GM21529 (cell line): ENCODE measurements around the gene TSPAN18.

ENCODE experiments used
- ATAC-seq: cut with Tn5 transposase; IDR thresholded peaks from one replicate; pipeline ENCODE4 v1.9.1; 2021; ENCODE audit not compliant: unreplicated experiment

Gene TSPAN18

GRCh38 chr11:44817207-44817949 lies 90.6 kb downstream of the TSPAN18 start:
- no peak for ATAC-seq

DNA sequence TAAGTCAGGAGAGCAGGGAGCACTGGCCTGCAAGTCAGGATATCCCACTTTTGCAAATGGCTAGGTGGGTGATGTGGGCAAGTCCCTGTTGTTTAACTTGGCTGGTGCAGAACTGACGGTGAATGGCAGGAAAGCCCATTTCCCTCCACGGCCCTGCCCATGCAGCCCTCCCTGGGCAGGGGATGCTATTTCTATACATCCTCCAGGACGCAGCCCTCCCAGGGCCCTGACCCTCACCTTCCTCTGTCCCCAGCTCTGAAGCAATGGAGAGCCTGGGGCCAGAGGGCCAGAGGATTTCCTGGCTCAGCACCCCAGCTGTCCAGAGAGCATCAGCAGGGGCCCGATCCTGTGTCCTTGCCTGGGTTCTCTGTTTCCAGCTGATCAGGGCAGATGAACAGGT lies 91.3 kb downstream of the TSPAN18 start:
- no peak for ATAC-seq

GRCh38 chr11:44819346-44819745 lies 92.6 kb downstream of the TSPAN18 start:
- no peak for ATAC-seq

DNA sequence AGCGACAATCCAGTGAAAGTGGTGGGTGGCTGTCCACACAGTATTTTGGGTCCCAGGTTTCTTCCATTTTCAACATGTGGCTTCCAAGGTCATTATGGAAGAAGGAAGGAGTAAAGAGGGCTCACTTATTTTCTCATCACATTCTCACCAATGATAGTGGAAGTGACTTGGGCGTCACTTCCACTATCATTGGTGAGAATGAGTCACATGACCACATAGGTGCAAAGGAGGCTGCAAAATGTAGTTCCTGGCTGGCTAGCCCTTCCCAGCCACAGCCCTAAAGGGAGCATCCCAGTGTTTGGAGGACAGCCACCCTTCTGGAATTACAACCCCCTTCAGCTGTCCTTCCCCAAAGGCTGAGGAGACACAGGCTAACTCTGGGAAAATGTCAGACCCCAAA lies 95.6 kb downstream of the TSPAN18 start:
- ATAC-seq: no peak

DNA sequence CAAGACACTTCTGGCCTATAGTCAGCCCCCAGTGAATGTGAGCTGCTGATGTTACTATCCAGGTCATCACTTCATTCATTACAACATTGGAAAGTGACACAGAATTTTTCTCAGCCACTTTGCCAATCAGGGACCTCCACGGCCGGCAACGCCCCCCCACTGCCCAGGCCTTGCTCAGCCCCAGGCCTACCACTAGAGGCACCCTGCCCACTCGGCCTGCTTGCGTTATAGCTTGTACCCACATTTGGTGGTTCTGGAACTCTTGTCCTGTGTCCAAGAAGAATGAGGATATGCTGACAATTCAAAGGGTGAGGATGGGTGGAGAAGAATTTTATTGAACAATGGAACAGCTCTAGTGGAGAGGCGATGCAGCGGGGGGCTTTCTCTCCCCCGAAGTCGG lies 96.2 kb downstream of the TSPAN18 start:
- no peak for ATAC-seq

- no peak for ATAC-seq
Measured at GRCh38 chr11:44823868-44824267, 97.1 kb downstream of the TSPAN18 start.

DNA sequence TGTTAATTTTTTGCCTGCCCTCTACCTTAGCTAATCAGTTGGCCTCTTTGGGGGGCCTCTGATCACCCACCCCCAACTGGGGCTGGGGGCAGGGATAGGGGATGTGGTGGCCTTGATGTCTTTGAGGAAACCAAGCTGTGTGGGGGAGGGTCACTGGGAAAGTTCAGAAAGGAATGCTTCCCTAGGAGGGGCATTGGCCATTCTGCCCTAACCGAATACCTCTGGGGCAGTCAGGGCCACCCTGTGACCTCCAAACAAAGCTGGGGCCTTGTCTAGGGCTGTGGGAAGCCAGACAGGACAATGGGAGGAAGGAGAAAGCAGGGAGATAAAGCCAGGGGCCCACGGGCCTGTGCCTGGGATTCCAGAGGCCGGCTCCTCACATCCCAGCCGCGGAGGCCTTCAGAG lies 97.5 kb downstream of the TSPAN18 start:
- ATAC-seq: no peak

DNA sequence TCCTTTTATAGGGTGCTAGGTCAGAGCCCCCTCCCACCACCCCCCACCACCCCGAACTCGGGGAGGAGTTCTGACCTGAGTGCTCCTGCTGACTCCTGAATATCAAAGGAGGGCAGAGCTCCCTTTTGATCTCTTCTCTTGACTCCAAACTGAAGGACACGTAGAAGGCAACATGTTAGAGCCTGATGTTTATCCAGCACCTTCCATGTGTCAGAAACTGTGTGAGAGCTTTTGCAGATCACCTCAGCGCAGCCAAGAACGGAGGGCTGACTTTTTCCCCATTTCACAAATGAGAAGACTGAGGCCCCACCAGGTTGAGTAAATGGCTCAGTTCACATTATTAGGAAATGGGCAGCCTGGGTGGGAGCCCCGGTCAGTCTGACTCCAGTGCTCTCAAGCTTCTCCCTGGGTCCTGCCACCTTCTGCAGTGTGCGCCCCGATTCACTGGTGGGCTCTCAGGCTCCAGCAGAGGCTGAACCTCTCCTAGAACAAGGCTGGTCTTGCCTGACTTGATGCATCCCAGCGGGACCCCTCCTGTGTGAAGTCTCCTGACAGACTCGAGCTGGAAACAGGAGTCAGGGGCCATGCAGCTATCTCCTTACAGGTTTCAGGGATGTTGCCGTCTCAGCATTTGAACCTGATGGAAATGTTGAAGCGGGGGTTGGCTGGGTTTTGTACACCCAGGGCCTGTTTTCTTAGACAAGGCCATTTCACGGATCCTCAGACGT lies 98.5 kb downstream of the TSPAN18 start:
- no peak for ATAC-seq

- no peak for ATAC-seq
Measured at GRCh38 chr11:44826922-44827643, 100.3 kb downstream of the TSPAN18 start.

DNA sequence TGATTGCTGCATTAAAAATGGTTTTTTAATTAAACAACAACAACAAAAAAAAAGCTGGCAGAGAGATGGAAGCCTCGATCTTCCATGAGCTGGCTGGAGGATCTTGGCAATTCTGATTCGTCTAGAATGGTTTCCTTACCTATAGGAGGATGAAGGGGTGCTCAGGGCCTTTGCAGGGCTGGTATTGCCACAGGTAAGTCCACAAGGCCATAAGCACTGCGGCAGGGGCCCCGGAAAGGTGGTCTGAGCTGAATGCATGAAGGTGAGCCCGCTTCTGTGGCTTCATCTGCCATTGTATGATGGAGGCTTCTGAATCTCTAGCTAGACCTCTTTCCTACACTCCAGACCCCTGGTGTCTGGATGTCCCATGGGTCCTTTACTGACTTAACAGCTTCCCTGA lies 101.5 kb downstream of the TSPAN18 start:
- ATAC-seq: no peak

- no peak for ATAC-seq
Measured at GRCh38 chr11:44829838-44830237, 103.1 kb downstream of the TSPAN18 start.

DNA sequence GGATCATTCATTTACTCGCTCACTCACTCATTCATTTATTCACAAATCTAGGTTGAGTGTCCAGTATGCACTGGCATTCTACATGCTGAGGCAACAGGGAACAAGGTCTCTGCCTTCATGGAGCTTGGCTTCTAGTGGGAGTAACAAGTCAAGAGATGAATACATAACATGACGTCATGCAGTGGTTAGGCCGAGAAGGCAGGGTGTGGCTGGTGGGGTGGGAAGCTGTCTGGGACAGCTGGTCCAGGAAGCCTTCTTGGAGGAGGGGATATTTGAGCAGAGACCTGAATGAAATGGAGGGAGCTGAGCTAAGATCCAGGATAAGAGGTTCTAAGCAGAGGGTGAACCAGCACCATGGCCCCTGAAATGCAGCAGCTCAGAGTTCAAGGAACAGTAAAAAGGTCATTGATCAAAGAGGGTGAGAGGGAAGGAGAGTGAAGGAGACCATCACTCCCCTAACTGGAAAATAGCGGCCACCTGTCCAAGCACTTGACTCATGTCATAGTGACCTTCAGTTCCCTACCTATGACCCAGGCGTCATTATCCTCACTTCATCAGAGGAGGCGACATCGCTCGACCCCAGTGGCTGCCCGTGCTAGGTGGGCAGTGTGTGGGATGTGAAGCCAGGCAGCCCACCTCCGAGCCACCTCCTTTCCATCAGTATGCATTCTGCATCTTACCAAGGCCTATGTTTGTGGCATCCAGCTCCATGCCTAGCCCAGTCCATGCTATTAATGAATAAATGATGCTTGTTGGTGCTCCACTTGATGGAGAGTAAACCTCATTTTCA lies 105.0 kb downstream of the TSPAN18 start:
- no peak for ATAC-seq

GRCh38 chr11:44832452-44832851 lies 105.7 kb downstream of the TSPAN18 start:
- ATAC-seq: no peak

- no peak for ATAC-seq
Measured at GRCh38 chr11:44833221-44833876, 106.6 kb downstream of the TSPAN18 start.

DNA sequence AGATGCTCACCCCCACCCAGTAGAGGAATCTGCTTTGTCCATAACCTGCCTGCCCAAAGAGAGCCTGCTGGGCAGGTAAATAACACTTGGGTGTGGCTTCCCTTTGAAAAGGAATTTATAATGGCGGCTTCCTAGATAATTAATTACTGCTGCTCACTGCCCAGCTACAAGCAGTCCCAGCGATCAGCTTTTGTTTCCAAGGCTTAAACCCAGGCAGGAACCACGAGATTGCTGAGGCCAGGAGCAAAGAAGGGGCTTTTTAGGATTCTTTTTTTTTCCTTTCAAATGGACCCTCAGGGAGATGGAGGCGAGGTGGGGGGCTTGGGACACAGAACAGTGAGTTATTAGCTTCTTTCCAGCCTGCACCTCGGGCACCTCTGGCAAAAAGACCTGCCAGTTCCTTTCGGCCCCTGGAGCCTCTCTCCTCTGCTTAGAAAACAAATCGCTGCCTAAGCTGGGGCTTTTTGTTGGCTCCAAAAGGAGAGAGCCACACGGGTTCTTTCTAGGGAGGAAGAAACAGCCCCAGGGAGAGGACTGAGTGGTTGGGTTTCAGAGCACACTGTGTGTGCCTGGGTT lies 107.2 kb downstream of the TSPAN18 start:
- ATAC-seq: no peak

DNA sequence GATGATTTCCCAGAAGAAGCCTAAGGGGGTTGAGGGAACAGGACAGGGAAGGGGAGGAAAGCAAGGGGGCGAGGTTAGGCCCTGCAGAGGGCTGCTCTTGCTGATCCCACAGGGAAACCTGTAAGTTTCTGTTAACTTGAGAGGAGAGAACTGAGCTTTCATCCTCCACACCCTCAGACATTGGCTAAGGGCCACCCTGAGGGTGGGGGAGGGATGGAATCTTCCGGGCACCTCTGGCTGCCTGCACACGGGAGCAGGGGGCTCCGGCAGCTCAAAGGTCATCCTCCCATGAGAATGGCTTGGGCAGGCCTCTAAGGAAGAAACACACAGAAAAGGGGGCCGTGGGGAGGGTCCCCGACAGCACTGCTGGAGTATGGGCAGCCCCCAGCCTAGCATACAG lies 108.1 kb downstream of the TSPAN18 start:
- no peak for ATAC-seq

DNA sequence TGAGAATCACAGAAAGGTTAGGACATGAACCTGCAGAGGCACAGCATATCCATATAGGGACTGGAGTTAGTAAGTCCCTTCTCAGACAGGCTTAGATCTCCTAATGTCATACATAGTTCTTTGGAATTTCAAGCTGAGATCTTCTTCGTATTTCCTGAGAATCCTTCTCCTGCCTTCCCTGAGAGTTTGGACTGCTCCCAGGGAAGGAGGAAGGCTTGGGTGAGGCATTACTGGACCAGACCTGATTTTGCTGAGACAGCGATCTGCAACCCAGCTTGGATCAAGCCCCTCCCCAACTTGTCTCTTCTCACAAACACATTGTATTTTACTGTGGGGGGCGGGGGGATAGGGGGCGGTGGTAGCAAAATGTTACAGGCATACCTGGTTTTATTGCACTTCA lies 108.5 kb downstream of the TSPAN18 start:
- no peak for ATAC-seq

DNA sequence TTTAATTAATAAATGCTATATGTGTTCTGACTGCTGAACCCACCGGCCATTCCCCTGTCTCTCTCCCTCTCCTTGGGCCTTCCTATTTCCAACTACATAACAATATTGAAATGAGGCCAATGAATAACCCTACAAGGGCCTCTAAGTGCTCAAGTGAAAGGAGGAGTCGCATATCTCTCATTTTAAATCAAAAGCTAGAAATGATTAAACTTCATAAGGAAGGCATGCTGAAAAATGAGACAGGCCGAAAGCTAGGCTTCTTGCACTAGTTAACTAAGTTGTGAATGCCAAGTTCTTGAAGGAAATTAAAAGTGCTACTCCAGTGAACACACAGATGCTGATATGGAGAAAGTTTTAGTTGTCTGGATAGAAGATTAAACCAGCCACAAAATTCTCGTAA lies 109.2 kb downstream of the TSPAN18 start:
- ATAC-seq: no peak

GRCh38 chr11:44837661-44838060 lies 110.9 kb downstream of the TSPAN18 start:
- no peak for ATAC-seq

GRCh38 chr11:44839458-44840084 lies 112.8 kb downstream of the TSPAN18 start:
- no peak for ATAC-seq
